ENCODE data around the gene DPH7.
"Not testable (repeated sequence)": the region's sequence is repeated elsewhere in the genome, so short reads cannot be mapped to it uniquely, and the experiment has no call there.

The DPH7 gene

DNA sequence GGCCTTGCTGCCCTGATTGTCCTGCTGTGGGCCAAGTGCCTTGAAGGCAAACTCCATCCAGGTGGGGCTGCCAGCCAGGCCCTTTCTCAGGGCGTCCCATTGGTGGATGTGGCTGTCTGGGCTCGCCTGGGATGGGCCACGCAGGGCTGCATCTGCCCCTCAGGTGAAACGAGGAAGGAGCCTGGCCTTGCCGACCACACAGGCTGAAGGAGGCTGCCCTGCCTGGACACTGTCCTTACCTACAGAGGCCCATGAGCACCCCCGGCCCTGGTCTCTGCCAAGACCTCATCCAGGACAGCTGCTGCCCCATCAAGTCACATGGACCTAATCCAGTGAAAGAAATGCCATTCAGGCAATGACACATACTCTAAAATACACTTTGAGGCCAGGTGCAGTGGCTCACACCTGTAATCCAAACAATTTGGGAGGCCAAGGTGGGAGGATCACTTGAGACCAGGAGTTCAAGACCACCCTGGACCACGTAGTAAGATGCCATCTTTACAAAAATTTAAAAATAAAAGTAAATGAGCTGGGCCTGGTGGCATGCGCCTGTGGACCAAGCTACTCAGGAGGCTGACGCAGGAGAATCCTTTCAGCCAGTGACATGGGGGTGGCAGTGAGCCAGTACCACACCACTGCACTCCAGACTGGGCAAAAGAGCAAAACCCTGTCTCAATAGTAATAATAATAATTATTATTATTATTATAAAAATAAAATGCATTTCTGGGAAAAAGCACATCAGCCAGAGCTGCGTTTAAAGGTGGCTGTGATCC, 62.4 kb downstream of the DPH7 start:
- H3K4me1 ChIP-seq (ENCODE audit: control insufficient read depth, insufficient read depth, low read length, unreplicated experiment) = no peaks in the 10 kb centered on the region
- H3K27ac ChIP-seq (ENCODE audit: low read depth, low read length) = no peak overlapping the region
- no peak overlapping the region for H3K4me3 ChIP-seq (ENCODE audit: low read depth, low read length)
- H2AFZ ChIP-seq (ENCODE audit: low read length, unreplicated experiment) = no peak overlapping the region
- H3K27me3 ChIP-seq (ENCODE audit: insufficient read depth, low read length) = no peaks in the 10 kb centered on the region
- H3K79me2 ChIP-seq (ENCODE audit: control insufficient read depth, insufficient read depth, low read length, unreplicated experiment) = no peaks in the 10 kb centered on the region
- no peaks in the 10 kb centered on the region for H3K36me3 ChIP-seq (ENCODE audit: insufficient read depth, low read length)

GRCh38 chr9:137515338-137515724, 63.4 kb downstream of the DPH7 start:
- H2AFZ ChIP-seq (ENCODE audit: low read length, unreplicated experiment) = no peak overlapping the region
- no peaks in the 10 kb centered on the region for H3K27me3 ChIP-seq (ENCODE audit: insufficient read depth, low read length)
- H3K4me1 ChIP-seq (ENCODE audit: control insufficient read depth, insufficient read depth, low read length, unreplicated experiment) = no peaks in the 10 kb centered on the region
- no peak overlapping the region for H3K27ac ChIP-seq (ENCODE audit: low read depth, low read length)
- no peaks in the 10 kb centered on the region for H3K36me3 ChIP-seq (ENCODE audit: insufficient read depth, low read length)
- H3K79me2 ChIP-seq (ENCODE audit: control insufficient read depth, insufficient read depth, low read length, unreplicated experiment) = no peaks in the 10 kb centered on the region
- no peak overlapping the region for H3K4me3 ChIP-seq (ENCODE audit: low read depth, low read length)

- Histone ChIP-seq H3K36me3 (ENCODE audit: insufficient read depth, low read length) (no peaks in the 10 kb centered on the region), H3K4me3 (ENCODE audit: low read depth, low read length) (no peak overlapping the region), H2AFZ (ENCODE audit: low read length, unreplicated experiment) (no peak overlapping the region), H3K4me1 (ENCODE audit: control insufficient read depth, insufficient read depth, low read length, unreplicated experiment) (no peaks in the 10 kb centered on the region), H3K79me2 (ENCODE audit: control insufficient read depth, insufficient read depth, low read length, unreplicated experiment) (no peaks in the 10 kb centered on the region), H3K27me3 (ENCODE audit: insufficient read depth, low read length) (no peaks in the 10 kb centered on the region), H3K27ac (ENCODE audit: low read depth, low read length) (no peak overlapping the region)
These were observed 63.9 kb downstream of the DPH7 start for GRCh38 chr9:137514691-137515337.

- H3K27me3 ChIP-seq (ENCODE audit: insufficient read depth, low read length); H2AFZ ChIP-seq (ENCODE audit: low read length, unreplicated experiment); H3K27ac ChIP-seq (ENCODE audit: low read depth, low read length); H3K36me3 ChIP-seq (ENCODE audit: insufficient read depth, low read length); H3K79me2 ChIP-seq (ENCODE audit: control insufficient read depth, insufficient read depth, low read length, unreplicated experiment); H3K4me3 ChIP-seq (ENCODE audit: low read depth, low read length); H3K4me1 ChIP-seq (ENCODE audit: control insufficient read depth, insufficient read depth, low read length, unreplicated experiment): not testable (repeated sequence)
These were observed 64.7 kb downstream of the DPH7 start for GRCh38 chr9:137513801-137514570.

DNA sequence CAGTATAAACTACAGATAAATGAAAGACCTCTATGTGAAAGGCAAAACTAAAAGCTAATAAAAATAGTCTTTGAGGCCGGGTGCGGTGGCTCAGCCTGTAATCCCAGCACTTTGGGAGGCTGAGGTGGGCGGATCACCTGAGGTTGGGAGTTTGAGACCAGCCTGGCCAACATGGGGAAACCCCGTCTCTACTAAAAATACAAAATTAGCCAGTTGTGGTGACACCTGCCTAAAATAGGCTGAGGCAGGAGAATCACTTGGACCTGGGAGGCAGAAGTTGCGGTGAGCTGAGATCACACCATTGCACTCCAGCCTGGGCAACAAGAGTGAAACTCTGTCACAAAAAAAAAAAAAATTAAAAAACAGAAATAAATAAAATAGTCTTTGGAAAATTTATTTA, 65.6 kb downstream of the DPH7 start:
- not testable (repeated sequence) for H3K27me3 ChIP-seq (ENCODE audit: insufficient read depth, low read length); H3K4me1 ChIP-seq (ENCODE audit: control insufficient read depth, insufficient read depth, low read length, unreplicated experiment); H3K4me3 ChIP-seq (ENCODE audit: low read depth, low read length); H3K79me2 ChIP-seq (ENCODE audit: control insufficient read depth, insufficient read depth, low read length, unreplicated experiment); H3K36me3 ChIP-seq (ENCODE audit: insufficient read depth, low read length); H3K27ac ChIP-seq (ENCODE audit: low read depth, low read length); H2AFZ ChIP-seq (ENCODE audit: low read length, unreplicated experiment)

DNA sequence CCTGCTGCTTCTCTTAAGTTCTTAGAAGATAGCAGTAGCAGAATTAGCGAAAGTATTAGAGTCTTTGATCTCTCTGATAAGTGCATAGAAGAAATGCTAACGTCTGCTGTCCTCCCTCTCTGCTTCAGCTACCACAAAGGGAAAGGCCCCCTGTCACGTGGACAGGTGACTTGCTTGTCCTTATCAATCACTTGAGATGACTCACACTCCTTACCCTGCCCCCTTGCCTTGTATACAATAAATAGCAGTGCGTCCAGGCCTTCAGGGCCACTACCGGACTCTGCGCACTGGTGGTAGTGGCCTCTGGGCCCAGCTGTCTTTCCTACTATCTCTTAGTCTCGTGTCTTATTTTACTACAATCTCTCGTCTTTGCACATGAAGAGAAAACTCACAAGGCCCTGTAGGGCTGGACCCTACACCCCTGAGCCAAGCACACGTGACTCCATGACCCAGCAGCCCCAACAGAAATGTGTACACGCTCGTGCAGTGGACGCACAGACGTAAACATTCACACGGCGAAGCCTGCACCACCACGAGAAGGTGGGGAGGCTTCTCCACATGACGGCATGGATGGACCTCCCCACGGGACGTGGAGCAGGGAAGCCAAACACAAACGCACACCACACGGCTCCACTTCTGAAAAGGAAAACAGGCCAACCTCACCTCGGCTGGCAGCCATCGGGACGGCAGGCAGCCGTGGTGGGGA, 66.8 kb downstream of the DPH7 start:
- no peaks in the 10 kb centered on the region for H3K4me1 ChIP-seq (ENCODE audit: control insufficient read depth, insufficient read depth, low read length, unreplicated experiment)
- no peaks in the 10 kb centered on the region for H3K27me3 ChIP-seq (ENCODE audit: insufficient read depth, low read length)
- H3K27ac ChIP-seq (ENCODE audit: low read depth, low read length) = no peak overlapping the region
- no peak overlapping the region for H3K4me3 ChIP-seq (ENCODE audit: low read depth, low read length)
- H2AFZ ChIP-seq (ENCODE audit: low read length, unreplicated experiment) = no peak overlapping the region
- H3K36me3 ChIP-seq (ENCODE audit: insufficient read depth, low read length) = no peaks in the 10 kb centered on the region
- H3K79me2 ChIP-seq (ENCODE audit: control insufficient read depth, insufficient read depth, low read length, unreplicated experiment) = no peaks in the 10 kb centered on the region

- not testable (repeated sequence) for H3K79me2 ChIP-seq (ENCODE audit: control insufficient read depth, insufficient read depth, low read length, unreplicated experiment); H3K36me3 ChIP-seq (ENCODE audit: insufficient read depth, low read length); H3K4me1 ChIP-seq (ENCODE audit: control insufficient read depth, insufficient read depth, low read length, unreplicated experiment); H3K27ac ChIP-seq (ENCODE audit: low read depth, low read length); H2AFZ ChIP-seq (ENCODE audit: low read length, unreplicated experiment); H3K4me3 ChIP-seq (ENCODE audit: low read depth, low read length); H3K27me3 ChIP-seq (ENCODE audit: insufficient read depth, low read length)
These were observed 67.6 kb downstream of the DPH7 start for GRCh38 chr9:137511126-137511525.

GRCh38 chr9:137509198-137509597, 69.5 kb downstream of the DPH7 start:
- no peak overlapping the region for H3K27ac ChIP-seq (ENCODE audit: low read depth, low read length)

DNA sequence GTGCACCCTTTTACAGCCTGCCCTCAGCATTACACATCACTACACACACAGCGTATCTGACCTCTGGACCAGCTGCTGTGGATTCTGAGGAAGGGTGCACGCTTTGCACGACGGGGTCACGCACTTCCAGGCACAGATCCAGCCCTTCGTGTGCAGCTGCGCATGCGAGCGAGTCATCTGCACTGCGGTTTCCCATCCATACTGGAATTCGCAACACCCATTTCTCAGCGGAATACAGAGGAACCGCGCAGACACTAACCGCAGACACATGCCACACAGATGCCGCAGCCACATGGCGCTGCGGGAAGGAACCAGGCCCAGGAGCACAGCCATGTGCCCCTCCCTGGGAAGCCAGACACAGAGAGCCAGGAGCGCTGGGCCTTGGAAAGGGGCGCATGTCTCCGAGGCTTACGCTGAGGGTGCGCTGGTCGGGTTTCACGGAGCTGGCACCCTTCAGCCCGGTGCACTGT, 72.0 kb downstream of the DPH7 start:
- no peaks in the 10 kb centered on the region for H3K36me3 ChIP-seq (ENCODE audit: insufficient read depth, low read length)
- H3K27ac ChIP-seq (ENCODE audit: low read depth, low read length) = no peak overlapping the region
- H3K4me1 ChIP-seq (ENCODE audit: control insufficient read depth, insufficient read depth, low read length, unreplicated experiment) = no peaks in the 10 kb centered on the region
- no peak overlapping the region for H2AFZ ChIP-seq (ENCODE audit: low read length, unreplicated experiment)
- no peaks in the 10 kb centered on the region for H3K79me2 ChIP-seq (ENCODE audit: control insufficient read depth, insufficient read depth, low read length, unreplicated experiment)
- no peak overlapping the region for H3K4me3 ChIP-seq (ENCODE audit: low read depth, low read length)
- no peaks in the 10 kb centered on the region for H3K27me3 ChIP-seq (ENCODE audit: insufficient read depth, low read length)

More at GRCh38 chr9:137509198-137509597, 69.5 kb downstream of the DPH7 start:
- H3K36me3 ChIP-seq (ENCODE audit: insufficient read depth, low read length) = no peaks in the 10 kb centered on the region
- H2AFZ ChIP-seq (ENCODE audit: low read length, unreplicated experiment) = no peak overlapping the region
- H3K79me2 ChIP-seq (ENCODE audit: control insufficient read depth, insufficient read depth, low read length, unreplicated experiment) = no peaks in the 10 kb centered on the region
- no peak overlapping the region for H3K4me3 ChIP-seq (ENCODE audit: low read depth, low read length)
- H3K27me3 ChIP-seq (ENCODE audit: insufficient read depth, low read length) = no peaks in the 10 kb centered on the region
- H3K4me1 ChIP-seq (ENCODE audit: control insufficient read depth, insufficient read depth, low read length, unreplicated experiment) = no peaks in the 10 kb centered on the region

DNA sequence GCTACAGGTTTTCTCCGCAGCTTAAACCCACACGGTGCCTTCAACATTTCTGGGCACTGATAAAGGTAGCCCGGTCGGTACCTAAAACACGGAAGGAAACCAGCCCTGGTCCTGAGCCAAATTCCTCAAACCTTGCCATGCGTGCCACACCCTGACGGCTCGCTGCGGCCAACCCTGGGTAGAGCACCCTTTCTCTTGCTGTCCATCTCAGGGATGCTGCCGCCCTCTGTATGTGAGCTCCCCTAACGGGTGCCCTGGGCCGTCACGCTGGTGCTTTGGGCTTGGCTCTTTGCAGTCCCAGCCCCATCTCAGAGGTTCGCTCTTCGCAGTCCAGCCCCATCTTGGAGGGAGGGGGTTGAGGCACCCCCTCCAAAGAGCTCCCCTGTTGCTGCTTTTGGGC, 72.5 kb downstream of the DPH7 start:
- Histone ChIP-seq H3K27me3 (ENCODE audit: insufficient read depth, low read length) (no peaks in the 10 kb centered on the region), H3K4me1 (ENCODE audit: control insufficient read depth, insufficient read depth, low read length, unreplicated experiment) (no peaks in the 10 kb centered on the region), H2AFZ (ENCODE audit: low read length, unreplicated experiment) (no peak overlapping the region), H3K4me3 (ENCODE audit: low read depth, low read length) (no peak overlapping the region), H3K79me2 (ENCODE audit: control insufficient read depth, insufficient read depth, low read length, unreplicated experiment) (no peaks in the 10 kb centered on the region), H3K36me3 (ENCODE audit: insufficient read depth, low read length) (no peaks in the 10 kb centered on the region), H3K27ac (ENCODE audit: low read depth, low read length) (no peak overlapping the region)

All from ACC112 (cell line).